Stimulated activated CD4-positive, alpha-beta T cell treated with anti-CD3 and anti-CD28 coated beads, TNF-alpha, amount 100 ng/mL, for 48 hours (primary cell): Measurements from ENCODE around the gene GDA.

Source experiments
- DNase-seq, 3 donors: peaks; one replicate each; pipeline ENCODE4 v3.0.0-alpha.2; 2020; ENCODE audit warnings: low read depth in 3 of 3

GDA gene

DNA sequence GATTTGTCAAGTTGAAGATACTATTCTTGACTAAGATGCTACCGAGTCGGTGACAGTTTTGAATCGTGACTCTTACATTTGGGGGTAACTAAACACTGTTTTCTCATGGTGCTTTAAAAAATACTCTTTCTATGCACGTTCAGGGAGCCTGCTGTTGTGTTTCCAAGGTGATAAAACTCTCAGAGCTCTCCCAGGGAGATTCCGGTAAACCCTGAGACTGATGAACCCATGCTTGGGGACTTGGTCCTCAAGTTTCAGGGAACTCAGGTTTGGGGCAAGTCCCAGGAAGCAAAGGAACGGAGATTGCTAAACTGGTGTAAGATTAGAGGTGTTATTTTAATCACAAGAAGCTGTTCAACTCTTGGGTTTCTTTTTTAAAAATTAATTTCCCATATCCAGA lies 1.4 kb downstream of the GDA start:
- no peak for DNase-seq

DNA sequence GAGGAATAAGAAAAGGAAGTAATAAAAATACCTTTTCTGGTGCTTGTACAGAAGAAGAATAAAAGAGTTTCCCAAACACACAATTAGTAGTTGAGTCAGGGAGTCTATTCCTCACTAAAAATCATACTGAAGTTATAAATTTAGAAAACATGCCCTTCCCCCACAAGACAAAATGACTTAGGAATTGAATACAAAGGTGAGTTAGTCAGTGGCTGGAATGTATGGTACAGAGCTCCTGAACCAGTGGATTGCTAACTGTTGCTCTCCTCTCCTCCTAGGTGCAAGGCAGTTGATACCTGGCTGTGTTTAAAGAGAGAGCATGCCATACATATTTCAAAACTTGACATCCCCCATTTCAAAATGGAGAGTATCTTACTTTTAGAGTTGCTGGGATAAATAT lies 1.9 kb downstream of the GDA start:
- no peak for DNase-seq

DNA sequence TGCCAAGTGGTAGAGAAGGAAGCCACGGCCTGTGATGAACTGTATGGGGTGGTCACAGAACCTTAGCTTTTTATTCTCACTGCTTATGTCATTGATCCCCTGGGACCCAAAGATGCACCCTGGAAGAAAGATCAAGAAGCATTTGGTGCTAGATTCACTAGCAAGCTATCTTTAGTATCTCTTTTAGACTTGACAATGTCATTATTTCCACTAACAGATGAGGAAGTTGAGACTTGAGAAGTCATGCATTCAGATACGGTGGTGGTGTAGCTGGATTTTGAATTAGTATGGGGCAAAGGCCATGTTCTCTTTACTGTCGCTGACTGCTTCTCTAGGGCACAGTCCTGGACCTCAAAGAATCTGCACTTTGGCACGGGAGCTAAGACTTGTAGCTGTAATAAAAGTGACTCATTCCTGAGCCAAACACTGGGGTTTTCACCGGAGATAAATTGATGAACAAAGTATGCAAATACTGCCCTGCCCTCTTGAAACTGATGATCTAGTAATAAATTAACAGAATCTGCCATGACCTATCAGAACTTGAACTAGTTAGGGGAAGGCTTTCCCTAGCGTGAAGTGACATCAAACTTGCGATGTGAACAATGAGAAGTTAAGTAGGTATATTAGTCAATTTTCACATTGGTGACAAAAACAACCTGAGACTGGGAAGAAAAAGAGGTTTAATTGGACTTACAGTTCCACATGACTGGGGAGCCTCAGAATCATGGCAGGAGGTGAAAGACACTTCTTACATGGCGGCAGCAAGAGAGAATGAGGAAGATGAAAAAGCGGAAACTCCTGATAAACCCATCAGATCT lies 5.4 kb downstream of the GDA start:
- DNase-seq = no peak

DNA sequence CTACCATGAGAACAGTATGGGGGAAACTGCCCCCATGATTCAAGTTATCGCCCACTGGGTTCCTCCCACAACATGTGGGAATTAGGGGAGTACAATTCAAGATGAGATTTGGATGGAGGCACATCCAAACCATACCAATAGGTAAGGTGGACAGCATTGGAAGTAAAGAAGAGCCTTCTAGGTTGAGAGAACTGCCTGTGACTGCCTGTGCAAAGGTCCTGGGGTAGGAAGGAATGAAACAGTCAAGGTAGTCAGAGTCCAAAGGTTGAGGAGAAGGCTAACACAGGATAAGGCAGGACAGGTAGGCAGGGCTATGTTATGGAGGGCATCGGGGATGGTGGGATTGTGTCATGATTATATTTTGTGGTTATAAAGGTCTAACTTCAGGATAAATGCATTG lies 6.1 kb downstream of the GDA start:
- no peak for DNase-seq

DNA sequence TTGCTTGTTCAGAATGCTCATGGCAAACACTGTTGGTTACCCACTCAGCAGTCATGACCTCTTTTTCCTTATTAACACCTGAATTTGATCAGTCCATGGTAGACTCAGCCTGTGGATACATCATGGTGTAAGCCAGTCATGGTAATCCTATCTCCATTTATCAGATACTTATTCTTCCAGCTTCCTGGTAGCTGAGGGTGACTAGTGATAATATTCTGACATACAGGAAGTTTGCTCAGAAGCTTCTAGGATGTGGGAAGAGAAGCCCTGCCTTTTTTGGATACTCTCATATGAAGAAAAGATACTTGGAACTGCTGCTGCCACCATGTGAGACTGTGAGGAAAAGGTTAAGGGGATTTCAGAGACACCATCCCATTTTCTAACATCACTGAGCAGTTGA lies 7.3 kb downstream of the GDA start:
- no peak for DNase-seq

DNA sequence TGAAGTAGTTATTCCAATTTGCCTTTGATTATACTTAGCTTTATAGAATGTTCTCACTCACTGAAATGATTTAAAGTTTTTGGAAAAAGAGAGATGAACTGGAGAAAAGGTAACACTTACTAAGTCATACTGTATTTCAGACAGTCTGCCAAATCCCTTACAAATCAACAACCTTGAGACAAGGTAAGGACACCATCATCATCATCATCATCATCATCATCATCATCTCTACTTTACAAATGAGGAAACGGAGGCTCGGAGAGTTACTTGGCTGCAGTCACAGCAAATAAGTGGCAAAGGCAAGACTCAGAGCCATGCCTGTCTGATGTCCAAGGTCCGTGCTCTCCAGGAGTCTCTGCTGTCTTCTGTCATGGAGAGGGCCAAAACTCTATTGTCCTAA lies 9.4 kb downstream of the GDA start:
- DNase-seq = no peak

DNA sequence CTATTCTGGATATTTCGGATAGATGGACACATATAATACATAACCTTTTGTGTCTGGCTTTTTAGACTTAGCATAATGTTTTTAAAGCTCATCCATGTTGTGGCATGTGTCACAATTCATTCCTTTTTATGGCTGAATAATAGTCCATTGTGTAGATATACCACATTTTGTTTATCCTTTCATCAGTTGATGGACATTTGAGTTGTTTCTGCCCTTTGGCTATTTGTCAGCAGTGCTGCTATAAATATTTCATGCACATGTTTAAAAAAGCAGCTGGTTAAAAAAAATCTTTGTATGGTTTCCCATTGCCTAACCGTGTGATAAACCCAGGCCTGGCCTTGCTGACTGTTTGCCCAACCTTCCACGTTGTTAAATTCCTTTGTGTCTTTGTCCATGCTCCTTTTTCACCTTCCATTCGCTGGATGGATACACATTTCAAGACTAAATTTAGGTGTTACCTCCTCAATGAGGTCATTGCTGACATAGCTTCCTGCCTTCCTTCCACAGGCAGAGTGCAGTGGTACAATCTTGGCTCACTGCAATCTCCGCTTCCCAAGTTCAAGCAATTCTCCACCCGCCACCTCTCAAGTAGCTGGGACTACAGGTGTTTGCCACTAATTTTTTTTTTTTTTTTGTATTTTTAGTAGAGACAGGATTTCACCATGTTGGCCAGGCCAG lies 11.3 kb downstream of the GDA start:
- no peak for DNase-seq

DNA sequence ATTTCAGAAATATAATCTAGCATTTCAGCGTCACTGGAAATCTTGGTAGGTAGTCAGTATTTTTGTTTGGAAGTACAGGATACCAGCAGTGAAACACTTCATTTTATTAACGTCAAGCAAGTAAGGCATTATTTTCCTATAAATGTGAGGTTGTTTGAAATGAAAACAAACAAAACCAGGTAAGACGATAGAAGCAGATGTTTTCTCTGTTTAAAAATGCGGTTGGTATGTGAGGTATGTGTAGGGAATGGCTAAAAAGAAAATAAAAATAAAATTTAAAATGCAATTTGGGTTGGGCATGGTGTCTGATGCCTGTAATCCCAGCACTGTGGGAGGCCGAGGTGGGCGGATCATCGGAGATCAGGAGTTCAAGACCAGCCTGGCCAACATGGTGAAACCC lies 16.1 kb downstream of the GDA start:
- no peak for DNase-seq

DNA sequence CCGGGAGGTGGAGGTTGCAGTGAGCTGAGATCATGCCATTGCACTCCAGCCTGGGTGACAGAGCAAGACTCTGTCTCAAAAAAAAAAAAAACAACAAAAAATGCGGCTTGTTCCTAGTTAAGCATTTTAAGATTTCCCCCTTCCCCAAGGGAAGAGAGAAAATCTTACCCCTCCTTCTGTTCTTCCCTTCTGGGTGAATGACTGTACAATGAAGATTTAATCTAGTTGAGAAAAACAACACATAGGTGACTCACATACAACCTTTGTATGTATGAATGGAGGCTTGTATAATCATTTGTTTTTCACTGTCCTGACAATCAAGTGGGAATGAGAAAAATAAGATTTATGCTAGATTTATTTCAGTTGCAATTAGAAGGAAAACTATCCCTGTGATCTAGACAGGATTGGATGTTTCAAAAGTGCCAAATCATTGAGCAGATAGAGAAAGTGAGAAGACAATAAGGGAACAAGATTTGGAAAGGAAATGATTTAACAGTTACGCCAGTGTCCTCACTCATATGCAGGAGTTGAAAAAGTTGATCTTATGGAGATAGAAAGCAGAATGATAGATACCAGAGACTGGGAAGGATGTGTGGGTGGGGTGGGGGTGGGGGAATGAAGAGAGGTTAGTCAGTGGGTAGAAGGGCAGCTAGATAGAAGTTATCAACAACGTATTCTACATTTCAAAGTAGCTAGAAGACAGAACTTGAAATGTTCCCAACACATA lies 16.7 kb downstream of the GDA start:
- no peak for DNase-seq

DNA sequence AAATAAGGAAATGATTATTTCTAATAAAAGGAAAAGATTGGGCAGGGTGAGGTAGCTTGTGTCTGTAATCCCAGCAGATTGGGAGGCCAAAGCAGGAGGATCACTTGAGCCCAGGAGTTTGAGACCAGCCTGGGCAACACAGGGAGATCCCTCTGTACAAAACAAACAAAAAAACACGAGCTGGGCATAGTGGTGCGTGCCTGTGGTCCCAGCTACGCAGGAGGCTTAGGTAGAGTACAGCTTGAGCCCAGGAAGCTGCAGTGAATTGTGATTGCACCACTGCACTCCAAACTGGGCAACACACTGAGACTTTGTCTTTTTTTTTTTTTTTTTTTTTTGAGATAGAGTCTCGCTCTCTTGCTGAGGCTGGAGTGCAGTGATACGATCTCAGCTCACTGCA lies 18.8 kb downstream of the GDA start:
- DNase-seq = no peak

DNA sequence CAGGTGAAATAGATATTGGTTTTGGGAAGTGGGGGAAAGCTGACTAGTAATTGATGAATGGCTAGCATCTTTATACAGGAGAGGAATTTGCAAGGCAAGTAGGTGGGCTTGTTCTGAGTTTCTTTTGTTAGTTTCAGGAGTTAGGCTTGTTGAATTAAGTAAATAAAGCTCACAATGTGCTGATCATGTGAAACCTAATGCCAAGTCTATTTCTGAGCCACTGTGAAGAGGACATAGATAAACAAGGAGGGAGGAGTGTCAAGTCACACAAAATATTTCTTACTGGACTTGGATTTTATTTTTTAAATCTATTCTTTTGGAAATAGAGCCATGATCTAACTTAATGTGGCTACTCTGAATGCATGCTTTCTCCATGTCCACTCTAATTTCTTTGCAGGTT lies 19.9 kb downstream of the GDA start:
- DNase-seq = no peak

DNA sequence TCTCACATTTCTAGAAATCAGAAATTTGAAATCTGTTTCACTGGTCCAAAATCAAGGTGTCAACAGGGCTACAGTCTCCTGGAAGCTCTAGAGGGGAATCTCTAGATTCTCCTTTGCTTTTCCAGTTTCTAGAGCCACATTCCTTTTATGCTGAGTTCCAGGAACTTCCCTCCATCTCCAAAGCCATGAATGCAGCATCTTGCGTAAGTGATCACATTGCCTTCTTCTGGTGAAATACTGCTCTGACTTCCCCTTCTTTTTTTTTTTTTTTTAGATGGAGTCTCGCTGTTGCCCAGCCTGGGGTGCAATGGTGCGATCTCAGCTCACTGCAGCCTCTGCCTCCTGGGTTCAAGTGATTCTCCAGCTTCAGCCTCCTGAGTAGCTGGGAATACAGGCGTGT lies 23.8 kb downstream of the GDA start:
- DNase-seq = no peak

DNA sequence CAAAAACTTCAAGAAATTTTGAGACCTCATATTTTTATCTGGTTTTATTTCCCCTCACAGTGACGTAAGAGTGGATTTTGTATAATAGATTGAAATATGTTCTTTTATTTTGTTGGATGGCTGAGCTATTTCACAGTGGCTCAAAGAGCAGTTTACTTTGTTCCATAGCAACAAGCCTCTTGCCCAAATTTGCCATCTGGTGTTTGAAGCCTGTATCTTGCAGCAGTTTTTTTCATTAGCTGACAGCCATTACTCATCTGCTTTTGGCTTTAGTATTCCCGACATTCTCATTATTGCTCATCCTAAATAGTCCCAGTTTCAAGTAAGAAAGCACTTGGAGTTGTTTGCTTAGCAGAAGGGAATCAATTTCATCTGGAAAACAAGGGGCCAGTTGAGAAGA lies 36.3 kb downstream of the GDA start:
- DNase-seq = no peak

DNA sequence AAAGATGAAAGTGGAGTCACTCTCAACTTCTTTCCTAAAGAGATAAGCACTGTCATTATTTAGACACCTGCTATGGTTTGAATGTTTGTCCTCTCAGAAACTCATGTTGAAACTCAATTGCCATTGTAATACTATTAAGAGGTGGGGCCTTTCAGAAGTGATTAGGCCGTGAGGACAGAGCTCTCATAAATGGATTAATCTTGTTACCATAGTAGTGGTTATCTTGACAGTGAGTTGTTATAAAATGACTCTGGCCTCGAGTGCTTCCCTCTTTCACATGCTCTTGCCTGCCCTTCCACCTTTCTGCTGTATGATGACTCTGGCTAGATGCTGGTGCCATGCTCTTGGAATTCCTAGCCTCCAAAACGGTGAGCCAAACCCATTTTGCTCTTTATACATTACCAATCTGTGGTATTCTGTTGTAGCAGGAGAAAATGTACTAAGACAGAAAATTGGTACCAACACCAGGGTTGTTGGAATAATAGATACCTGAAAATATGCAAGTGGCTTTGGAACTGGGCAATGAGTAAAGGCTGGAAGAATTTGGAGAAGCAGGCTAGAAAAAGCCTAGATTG lies 38.0 kb downstream of the GDA start:
- no peak for DNase-seq

DNA sequence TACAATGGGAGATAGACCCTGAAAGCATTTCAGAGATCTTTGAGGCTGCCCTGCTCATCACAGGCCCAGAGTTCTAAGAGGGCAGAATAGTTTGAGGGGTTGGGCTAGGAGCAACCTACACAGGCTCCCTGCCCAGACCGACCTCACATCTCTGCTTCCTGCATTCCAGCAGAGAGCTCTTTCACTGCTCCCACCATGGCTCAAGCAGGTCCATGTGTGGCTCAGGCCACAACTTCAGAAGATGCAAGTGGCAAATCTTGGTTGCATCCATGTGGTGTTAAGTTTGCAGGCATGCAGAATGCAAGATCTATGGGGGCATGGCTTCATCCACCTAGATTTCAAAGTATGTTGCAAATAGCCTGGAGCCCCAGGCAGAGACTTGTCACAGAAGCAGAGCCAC lies 39.0 kb downstream of the GDA start:
- no peak for DNase-seq

DNA sequence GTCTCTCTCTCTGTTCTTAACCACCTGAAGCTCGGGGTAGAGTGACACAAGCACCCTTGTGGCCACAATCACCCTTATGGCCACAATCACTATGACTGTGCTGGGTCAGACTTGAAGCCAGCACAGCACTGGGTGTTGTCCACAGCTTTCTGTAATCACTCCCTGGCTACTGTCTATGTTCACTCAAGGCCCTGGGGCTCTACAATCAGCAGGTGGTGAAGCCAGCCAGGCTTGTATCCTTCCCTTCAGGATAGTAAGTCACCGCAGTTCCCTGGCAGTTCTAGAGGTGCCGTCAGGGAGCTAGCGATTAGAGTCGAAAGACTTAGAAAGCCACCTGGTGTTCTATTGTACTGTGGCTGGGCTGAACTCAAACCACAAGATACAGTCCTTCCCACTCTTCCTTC lies 44.2 kb downstream of the GDA start:
- DNase-seq = no peak

DNA sequence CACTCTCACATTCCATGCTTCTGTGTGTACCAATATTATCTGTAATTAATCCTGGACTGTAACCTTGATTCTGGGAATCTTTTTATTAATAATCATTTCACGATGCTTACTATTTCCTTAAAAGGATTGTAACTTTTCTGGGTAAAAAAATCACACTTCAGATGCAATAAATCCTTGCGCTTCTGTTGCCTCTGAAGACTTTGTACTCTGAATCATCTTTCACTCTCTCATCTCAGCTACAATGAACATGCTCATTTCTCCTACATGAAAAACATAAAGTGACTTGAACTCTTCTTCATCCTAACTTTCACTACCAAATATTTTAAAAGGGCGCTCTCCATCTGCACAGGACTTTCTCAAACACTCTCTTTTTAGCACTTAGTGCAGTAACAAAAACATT lies 50.0 kb downstream of the GDA start:
- DNase-seq = no peak

DNA sequence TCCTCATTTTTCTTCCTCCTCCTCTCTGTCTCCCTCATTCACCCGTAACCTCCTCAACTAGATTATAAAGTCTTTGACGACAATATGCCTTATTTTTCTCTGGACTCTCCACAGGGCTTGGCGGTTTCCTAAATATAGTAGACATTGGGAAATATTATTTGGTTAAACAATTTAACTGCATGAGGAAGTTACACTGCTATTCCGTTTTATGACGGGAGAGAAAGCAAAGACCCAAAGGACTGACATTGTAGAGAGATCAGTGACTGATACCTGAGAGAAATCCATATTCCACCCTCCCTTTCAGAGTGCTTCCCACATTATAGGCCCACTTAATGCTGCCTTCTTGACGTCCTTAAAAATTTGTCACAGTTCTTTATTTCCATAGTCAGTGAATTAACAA lies 51.2 kb downstream of the GDA start:
- DNase-seq = no peak

DNA sequence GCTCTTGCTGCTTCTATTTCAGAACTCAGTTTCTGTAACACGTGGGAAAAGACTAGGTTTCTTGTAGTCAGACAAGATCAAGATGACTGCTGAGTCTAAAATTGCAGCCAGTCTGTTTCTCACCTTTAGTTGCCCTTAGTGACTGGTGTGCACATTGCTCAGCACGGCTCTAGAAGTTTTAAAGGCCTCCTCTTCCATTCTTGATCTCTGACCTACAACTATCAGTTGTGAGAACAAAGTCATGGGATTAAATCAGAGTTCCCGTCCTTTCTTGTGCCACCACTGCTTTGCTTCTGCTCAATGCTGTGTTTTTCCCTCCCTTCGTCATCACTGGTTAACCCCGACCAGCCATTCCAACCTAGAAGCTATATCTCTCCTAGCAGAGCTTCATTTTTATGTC lies 52.8 kb downstream of the GDA start:
- no peak for DNase-seq

DNA sequence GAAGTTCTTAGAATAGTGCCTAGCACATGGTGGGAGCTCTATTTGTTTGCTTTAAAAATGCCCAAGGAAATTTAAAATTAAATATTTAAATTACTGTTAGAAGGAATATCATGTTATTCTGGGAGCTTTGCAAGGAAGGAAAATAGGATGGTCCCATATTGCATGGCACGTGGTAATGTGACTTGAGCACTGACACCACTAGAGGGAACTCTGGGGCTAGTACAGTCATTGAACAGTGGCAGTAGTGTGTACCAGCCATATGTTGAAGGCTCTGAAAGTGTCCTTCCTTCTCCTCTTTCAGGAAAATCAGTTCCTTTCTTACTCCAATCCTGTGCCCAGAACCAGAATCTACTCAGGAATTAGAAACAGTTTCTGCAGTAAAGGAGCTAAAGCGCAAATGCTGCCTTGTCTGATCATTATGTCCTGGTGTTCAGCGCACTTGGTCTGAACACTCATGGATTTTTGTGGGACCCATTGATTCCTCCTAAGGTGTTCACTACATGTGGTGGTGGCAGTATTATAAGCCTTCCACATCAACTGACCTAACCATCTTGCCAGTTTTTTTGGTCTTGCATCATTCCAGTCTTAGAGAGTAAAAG lies 54.1 kb downstream of the GDA start:
- DNase-seq = no peak

DNA sequence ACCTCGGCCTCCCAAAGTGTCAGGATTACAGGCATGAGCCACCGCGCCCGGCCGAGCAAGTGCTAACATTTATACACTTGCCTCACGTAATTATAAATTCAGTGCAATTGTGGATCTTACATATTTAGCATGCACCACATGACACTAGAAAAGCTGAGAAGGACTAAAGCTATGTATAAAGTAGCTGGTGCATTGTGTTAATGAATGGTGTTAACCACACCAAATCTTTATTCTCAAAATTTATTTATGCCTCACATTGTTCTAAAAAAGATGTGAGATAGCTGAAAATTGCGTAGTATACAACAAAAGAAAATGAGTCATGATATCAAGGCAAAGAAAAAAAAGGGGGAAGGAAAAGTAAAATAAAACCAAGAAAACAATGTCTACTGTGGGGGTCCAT lies 54.8 kb downstream of the GDA start:
- DNase-seq = no peak

DNA sequence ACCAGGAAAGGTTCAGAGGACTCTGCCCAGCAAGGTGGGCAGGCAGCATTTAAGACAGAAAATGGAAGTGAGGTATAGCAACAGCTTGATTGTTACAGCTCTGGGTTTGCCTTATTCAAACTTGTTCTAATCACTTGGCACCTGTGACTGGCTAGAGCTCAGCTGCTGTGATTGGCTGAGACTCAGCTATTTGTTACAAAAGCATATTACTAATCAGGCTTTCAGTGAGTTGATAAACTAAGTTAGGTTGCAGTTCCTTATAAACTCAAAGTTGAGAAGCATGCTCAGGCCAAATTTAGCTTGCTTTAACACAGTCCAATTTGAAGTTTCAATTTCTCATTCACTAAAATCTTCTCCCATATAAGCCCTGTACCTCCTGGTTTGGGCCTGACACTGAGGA lies 56.3 kb downstream of the GDA start:
- no peak for DNase-seq
